Hepatocyte (in vitro differentiated cells): ENCODE data around the gene CALHM6. TPM values are rescaled to one million over a fixed set of nuclear protein-coding genes. Genes with fewer than 3 reads are reported as not detected.

Source experiments
- DNase-seq: peaks from one replicate; pipeline ENCODE4 v3.0.0-alpha.2; 2016; ENCODE audit warnings: low spot score
- H2AFZ ChIP-seq: fragments of 200-600 bp; sonication (generic); 2 replicates; pipeline ENCODE4 v1.6.0; 2016; ENCODE audit warnings: antibody characterized with exemption, mild to moderate bottlenecking
- H3K27ac ChIP-seq: fragments of 200-600 bp; sonication (generic); 2 replicates; pipeline ENCODE4 v1.5.1; 2016; ENCODE audit warnings: mild to moderate bottlenecking
- H3K27me3 ChIP-seq: fragments of 200-600 bp; sonication (generic); 2 replicates; pipeline ENCODE4 v1.6.1; 2016
- H3K36me3 ChIP-seq: fragments of 200-600 bp; sonication (generic); replicated peaks from 2 replicates; pipeline ENCODE4 v1.5.1; 2016; ENCODE audit warnings: low read depth; ENCODE audit not compliant: insufficient read depth
- H3K4me1 ChIP-seq: fragments of 200-600 bp; sonication (generic); 2 replicates; pipeline ENCODE4 v1.5.1; 2016; ENCODE audit warnings: mild to moderate bottlenecking, moderate library complexity; ENCODE audit not compliant: insufficient read depth
- H3K4me2 ChIP-seq: fragments of 200-600 bp; sonication (generic); 2 replicates; pipeline ENCODE4 v1.6.0; 2016
- H3K4me3 ChIP-seq: fragments of 200-600 bp; sonication (generic); 2 replicates; pipeline ENCODE4 v1.5.1; 2016; ENCODE audit warnings: mild to moderate bottlenecking
- H3K79me2 ChIP-seq: fragments of 200-600 bp; sonication (generic); 2 replicates; pipeline ENCODE4 v1.6.0; 2017; ENCODE audit warnings: mild to moderate bottlenecking
- H3K9me2 ChIP-seq: fragments of 200-600 bp; sonication (generic); replicated peaks from 2 replicates; pipeline ENCODE4 v1.6.0; 2017; ENCODE audit warnings: mild to moderate bottlenecking; ENCODE audit not compliant: insufficient read depth
- H3K9me3 ChIP-seq: fragments of 200-600 bp; sonication (generic); 2 replicates; pipeline ENCODE4 v1.5.1; 2016; ENCODE audit warnings: low read depth, mild to moderate bottlenecking
- H4K20me1 ChIP-seq: fragments of 200-600 bp; sonication (generic); 2 replicates; pipeline ENCODE4 v1.6.0; 2016; ENCODE audit warnings: mild to moderate bottlenecking; ENCODE audit not compliant: insufficient read depth, poor library complexity, severe bottlenecking
- CTCF ChIP-seq: fragments of 200-600 bp; sonication (generic); IDR thresholded peaks from 2 replicates; pipeline ENCODE4 v1.5.1; 2016; ENCODE audit warnings: antibody characterized with exemption, mild to moderate bottlenecking; ENCODE audit not compliant: poor library complexity
- EZH2 ChIP-seq: fragments of 200-600 bp; sonication (generic); IDR thresholded peaks from 2 replicates; pipeline ENCODE4 v1.6.1; 2016; ENCODE audit warnings: antibody characterized with exemption, mild to moderate bottlenecking, borderline replicate concordance
- EZH2phosphoT487 ChIP-seq: fragments of 200-600 bp; sonication (generic); IDR thresholded peaks from one replicate; pipeline ENCODE4 v1.6.1; 2018; ENCODE audit warnings: antibody characterized with exemption, mild to moderate bottlenecking, low read depth, moderate library complexity; ENCODE audit not compliant: unreplicated experiment, severe bottlenecking
- WGBS: methylation state at CpG from one replicate; pipeline ENCODE4 v1.1.6; 2016; ENCODE audit warnings: low lambda C conversion rate; ENCODE audit errors: missing lambda C conversion rate; 5-methylcytosine and 5-hydroxymethylcytosine counted together
- polyA plus RNA-seq: library from polyadenylated mRNA; unstranded; fragments of >200 nt; fragmentation: Nextera tagmentation; extraction: Ambion mirVana; gene quantifications from 2 replicates; pipeline ENCODE4 v1.2.1, GENCODE V29; 2016
- total RNA-seq: library from RNA; depleted of rRNA; stranded (reverse); fragments of >200 nt; gene quantifications from 2 replicates; pipeline ENCODE4 v1.2.3, GENCODE V29; 2014

The CALHM6 gene
- total and polyA plus RNA-seq, 2 experiments from 2014 or later: 0.50 to 0.83 TPM

- DNase-seq: no peak
- Histone ChIP-seq H3K9me2 (no peaks in the 10 kb centered on the region), H3K9me3 (no peaks in the 10 kb centered on the region), H3K4me1 (peaks cover 12% of the 10 kb centered on the region), H3K4me2 (peak overlapping the region; percentile 16), H3K79me2 (no peaks in the 10 kb centered on the region), H4K20me1 (no peaks in the 10 kb centered on the region), H2AFZ (no peak overlapping the region), H3K36me3 (no peaks in the 10 kb centered on the region), H3K27me3 (no peaks in the 10 kb centered on the region), H3K4me3 (no peak overlapping the region), H3K27ac (peak overlapping the region; percentile 5)
- 61% methylated on average over 3 of the region's 3 CpGs for WGBS
- TF ChIP-seq EZH2 (no peak), CTCF (no peak), EZH2phosphoT487 (no peak)
Observed at GRCh38 chr6:116447052-116447451, 14.1 kb upstream of the CALHM6 start.

- H3K27ac ChIP-seq: peak overlapping the region; percentile 8
- no peaks in the 10 kb centered on the region for H3K79me2 ChIP-seq
- 16% methylated on average over 2 of the region's 2 CpGs for WGBS
- no peaks in the 10 kb centered on the region for H3K9me3 ChIP-seq
- no peak overlapping the region for H2AFZ ChIP-seq
- no peaks in the 10 kb centered on the region for H4K20me1 ChIP-seq
- no peaks in the 10 kb centered on the region for H3K36me3 ChIP-seq
- peak; percentile 73 for DNase-seq
- H3K4me2 ChIP-seq: no peak overlapping the region
- TF ChIP-seq EZH2phosphoT487: no peak
- no peaks in the 10 kb centered on the region for H3K27me3 ChIP-seq
- H3K4me1 ChIP-seq: peaks cover 12% of the 10 kb centered on the region
- no peaks in the 10 kb centered on the region for H3K9me2 ChIP-seq
- no peak overlapping the region for H3K4me3 ChIP-seq
Observed at GRCh38 chr6:116447496-116448011, 13.6 kb upstream of the CALHM6 start.

- Histone ChIP-seq H2AFZ (no peak overlapping the region), H3K4me2 (no peak overlapping the region), H3K9me2 (no peaks in the 10 kb centered on the region), H3K9me3 (no peaks in the 10 kb centered on the region), H3K36me3 (no peaks in the 10 kb centered on the region), H3K4me1 (peaks cover 12% of the 10 kb centered on the region), H3K27ac (no peak overlapping the region), H3K4me3 (no peak overlapping the region), H4K20me1 (no peaks in the 10 kb centered on the region), H3K79me2 (no peaks in the 10 kb centered on the region), H3K27me3 (no peaks in the 10 kb centered on the region)
- DNase-seq: no peak
- 97% methylated on average over 1 of the region's 1 CpG for WGBS
- no peak for TF ChIP-seq CTCF
- no peak for TF ChIP-seq EZH2phosphoT487
- no peak for TF ChIP-seq EZH2
Observed at GRCh38 chr6:116449565-116449964, 11.6 kb upstream of the CALHM6 start.

GRCh38 chr6:116450185-116450710, 10.9 kb upstream of the CALHM6 start:
- Histone ChIP-seq H2AFZ (no peak overlapping the region), H3K4me3 (no peak overlapping the region), H3K27me3 (no peaks in the 10 kb centered on the region), H3K79me2 (no peaks in the 10 kb centered on the region), H3K27ac (no peak overlapping the region), H3K4me2 (no peak overlapping the region), H3K9me2 (no peaks in the 10 kb centered on the region), H3K9me3 (no peaks in the 10 kb centered on the region), H3K36me3 (no peaks in the 10 kb centered on the region), H4K20me1 (no peaks in the 10 kb centered on the region), H3K4me1 (peaks cover 12% of the 10 kb centered on the region)
- TF ChIP-seq EZH2 (no peak), CTCF (no peak), EZH2phosphoT487 (no peak)
- no peak for DNase-seq
- 87% methylated on average over 1 of the region's 1 CpG for WGBS
